ENCODE measurements around the gene FYB1.

Gene FYB1

GRCh38 chr5:39158786-39159185 lies 60.6 kb downstream of the FYB1 start:
- Histone ChIP-seq H3K36me3 (ENCODE audit: insufficient read depth, low read length) (peaks cover 13% of the 10 kb centered on the region; the same call in 1 of the 2 replicates), H3F3A (ENCODE audit: low read depth) (no peaks in the 10 kb centered on the region), H3K9ac (ENCODE audit: low read depth, low read length, poor library complexity, severe bottlenecking) (no peak overlapping the region), H3K4me1 (ENCODE audit: insufficient read depth, low read length, poor library complexity, severe bottlenecking) (peaks cover 68% of the 10 kb centered on the region), H3K9me2 (replicated peaks; ENCODE audit: low read depth, low read length) (no peaks in the 10 kb centered on the region), H3K4me3 (ENCODE audit: low read length, poor library complexity, severe bottlenecking) (no peak overlapping the region), H3K79me2 (ENCODE audit: insufficient read depth, low read length) (peaks cover 100% of the 10 kb centered on the region), H3K4me2 (ENCODE audit: low read depth, low read length, poor library complexity, severe bottlenecking) (no peak overlapping the region), H4K20me1 (ENCODE audit: insufficient read depth, low read length, poor library complexity, severe bottlenecking) (peaks cover 12% of the 10 kb centered on the region), H3K9me3 (ENCODE audit: insufficient read depth, low read depth, low read length) (no peaks in the 10 kb centered on the region), H2AFZ (ENCODE audit: low read length) (no peak overlapping the region), H3K27me3 (ENCODE audit: insufficient read depth, low read length, poor library complexity, severe bottlenecking) (no peaks in the 10 kb centered on the region)
- TF ChIP-seq CTCF (conservative IDR thresholded peaks at IDR 0.05; ENCODE audit: low read length): no peak
- no peak for TF ChIP-seq EZH2phosphoT487 (IDR thresholded peaks at IDR 0.05; ENCODE audit: borderline replicate concordance)

GRCh38 chr5:39158127-39158593 lies 61.2 kb downstream of the FYB1 start:
- Histone ChIP-seq H3K4me3 (ENCODE audit: low read length, poor library complexity, severe bottlenecking) (no peak overlapping the region), H3F3A (ENCODE audit: low read depth) (no peaks in the 10 kb centered on the region), H3K9me2 (replicated peaks; ENCODE audit: low read depth, low read length) (no peaks in the 10 kb centered on the region), H3K4me1 (ENCODE audit: insufficient read depth, low read length, poor library complexity, severe bottlenecking) (peaks cover 61% of the 10 kb centered on the region), H3K79me2 (ENCODE audit: insufficient read depth, low read length) (peaks cover 100% of the 10 kb centered on the region), H3K36me3 (ENCODE audit: insufficient read depth, low read length) (peaks cover 18% of the 10 kb centered on the region; the same call in 1 of the 2 replicates), H4K20me1 (ENCODE audit: insufficient read depth, low read length, poor library complexity, severe bottlenecking) (peaks cover 12% of the 10 kb centered on the region), H3K9me3 (ENCODE audit: insufficient read depth, low read depth, low read length) (no peaks in the 10 kb centered on the region), H3K9ac (ENCODE audit: low read depth, low read length, poor library complexity, severe bottlenecking) (no peak overlapping the region), H3K27me3 (ENCODE audit: insufficient read depth, low read length, poor library complexity, severe bottlenecking) (no peaks in the 10 kb centered on the region), H2AFZ (ENCODE audit: low read length) (no peak overlapping the region), H3K4me2 (ENCODE audit: low read depth, low read length, poor library complexity, severe bottlenecking) (peak overlapping the region; percentile 31)
- TF ChIP-seq EZH2phosphoT487 (IDR thresholded peaks at IDR 0.05; ENCODE audit: borderline replicate concordance): no peak
- no peak for TF ChIP-seq CTCF (conservative IDR thresholded peaks at IDR 0.05; ENCODE audit: low read length)

- Histone ChIP-seq H2AFZ (ENCODE audit: low read length) (no peak overlapping the region), H3K9ac (ENCODE audit: low read depth, low read length, poor library complexity, severe bottlenecking) (no peak overlapping the region), H3K79me2 (ENCODE audit: insufficient read depth, low read length) (peaks cover 99% of the 10 kb centered on the region), H3K4me2 (ENCODE audit: low read depth, low read length, poor library complexity, severe bottlenecking) (peak overlapping the region; percentile 31), H3K27me3 (ENCODE audit: insufficient read depth, low read length, poor library complexity, severe bottlenecking) (no peaks in the 10 kb centered on the region), H3K36me3 (ENCODE audit: insufficient read depth, low read length) (peaks cover 23% of the 10 kb centered on the region; the same call in 1 of the 2 replicates), H4K20me1 (ENCODE audit: insufficient read depth, low read length, poor library complexity, severe bottlenecking) (peaks cover 12% of the 10 kb centered on the region), H3K4me1 (ENCODE audit: insufficient read depth, low read length, poor library complexity, severe bottlenecking) (peaks cover 57% of the 10 kb centered on the region), H3K4me3 (ENCODE audit: low read length, poor library complexity, severe bottlenecking) (no peak overlapping the region), H3F3A (ENCODE audit: low read depth) (no peaks in the 10 kb centered on the region), H3K9me2 (replicated peaks; ENCODE audit: low read depth, low read length) (no peaks in the 10 kb centered on the region), H3K9me3 (ENCODE audit: insufficient read depth, low read depth, low read length) (no peaks in the 10 kb centered on the region)
- TF ChIP-seq CTCF (conservative IDR thresholded peaks at IDR 0.05; ENCODE audit: low read length) (no peak), EZH2phosphoT487 (IDR thresholded peaks at IDR 0.05; ENCODE audit: borderline replicate concordance) (no peak)
Measured at GRCh38 chr5:39157701-39158100, 61.7 kb downstream of the FYB1 start.

Measured in Loucy (cell line).